ENCODE results near the gene STYXL1.

DNA sequence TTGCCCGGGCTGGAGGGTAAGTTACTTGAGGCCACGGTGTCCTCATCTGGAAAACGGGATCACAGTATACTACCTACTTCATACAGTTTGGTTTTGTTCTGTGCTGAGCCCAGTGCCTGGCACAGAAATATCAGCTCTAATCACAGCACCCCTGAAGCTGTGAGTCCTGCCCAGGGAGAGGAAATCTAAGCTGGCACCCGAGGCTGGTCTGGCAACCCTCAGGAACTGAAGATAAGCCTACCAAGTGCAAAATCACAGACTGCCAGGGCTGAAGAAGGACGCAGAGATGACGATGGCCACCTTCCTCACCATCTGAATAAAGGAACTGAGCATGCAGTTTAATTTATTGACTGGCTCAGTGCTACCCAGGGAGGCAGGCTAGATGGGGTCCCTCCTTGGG is 45.7 kb downstream of the STYXL1 start:
- TF ChIP-seq, protein P1, sequence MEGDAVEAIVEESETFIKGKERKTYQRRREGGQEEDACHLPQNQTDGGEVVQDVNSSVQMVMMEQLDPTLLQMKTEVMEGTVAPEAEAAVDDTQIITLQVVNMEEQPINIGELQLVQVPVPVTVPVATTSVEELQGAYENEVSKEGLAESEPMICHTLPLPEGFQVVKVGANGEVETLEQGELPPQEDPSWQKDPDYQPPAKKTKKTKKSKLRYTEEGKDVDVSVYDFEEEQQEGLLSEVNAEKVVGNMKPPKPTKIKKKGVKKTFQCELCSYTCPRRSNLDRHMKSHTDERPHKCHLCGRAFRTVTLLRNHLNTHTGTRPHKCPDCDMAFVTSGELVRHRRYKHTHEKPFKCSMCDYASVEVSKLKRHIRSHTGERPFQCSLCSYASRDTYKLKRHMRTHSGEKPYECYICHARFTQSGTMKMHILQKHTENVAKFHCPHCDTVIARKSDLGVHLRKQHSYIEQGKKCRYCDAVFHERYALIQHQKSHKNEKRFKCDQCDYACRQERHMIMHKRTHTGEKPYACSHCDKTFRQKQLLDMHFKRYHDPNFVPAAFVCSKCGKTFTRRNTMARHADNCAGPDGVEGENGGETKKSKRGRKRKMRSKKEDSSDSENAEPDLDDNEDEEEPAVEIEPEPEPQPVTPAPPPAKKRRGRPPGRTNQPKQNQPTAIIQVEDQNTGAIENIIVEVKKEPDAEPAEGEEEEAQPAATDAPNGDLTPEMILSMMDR (IDR thresholded peaks at IDR 0.05; ENCODE audit: poor library complexity), result no peak
- TF ChIP-seq EZH2 (IDR thresholded peaks at IDR 0.05; ENCODE audit: borderline replicate concordance) (no peak), EZH2phosphoT487 (IDR thresholded peaks at IDR 0.05; ENCODE audit: low read depth, severe bottlenecking, unreplicated experiment) (no peak)
